Kidney (tissue), 14 donors: ENCODE results near the gene DBN1. TPM values are rescaled to one million over a fixed set of nuclear protein-coding genes. Genes with fewer than 3 reads are reported as not detected.

ENCODE experiments used
- DNase-seq, 5 donors: peaks; one replicate each; pipeline ENCODE4 v3.0.0-alpha.2; 2013 to 2020
- FAIRE-seq: peaks from 2 replicates; lab custom pipeline; 2012; peaks lifted over from hg19 to GRCh38; lab: Jason Lieb, UNC
- H3K27ac ChIP-seq, 2 donors: one replicate each; pipeline ENCODE4 v1.7.0; 2013; ENCODE audit warnings: low read depth in 2 of 2, low read length in 2 of 2, inconsistent platforms in 1 of 2
- H3K27me3 ChIP-seq: one replicate; pipeline ENCODE4 v1.7.1; 2013; ENCODE audit warnings: low read length, inconsistent platforms; ENCODE audit not compliant: control insufficient read depth, insufficient read depth
- H3K36me3 ChIP-seq, 3 donors: one replicate each; pipeline versions ENCODE4 v1.7.0 to v1.7.1; 2013; ENCODE audit warnings: low read length in 3 of 3, control low read depth in 1 of 3, inconsistent platforms in 1 of 3; ENCODE audit not compliant: insufficient read depth in 3 of 3, control insufficient read depth in 2 of 3
- H3K4me1 ChIP-seq, 3 donors: one replicate each; pipeline versions ENCODE4 v1.7.0 to v1.7.1; 2013; ENCODE audit warnings: low read length in 3 of 3, inconsistent platforms in 1 of 3, low read depth in 1 of 3; ENCODE audit not compliant: control insufficient read depth in 2 of 3, insufficient read depth in 2 of 3
- H3K4me3 ChIP-seq, 3 donors: one replicate each; pipeline versions ENCODE4 v1.7.0 to v1.8.1; 2013; ENCODE audit warnings: low read length in 3 of 3, control low read depth in 1 of 3, inconsistent platforms in 1 of 3
- H3K9ac ChIP-seq, 3 donors: one replicate each; pipeline versions ENCODE4 v1.7.0 to v1.7.1; 2013; ENCODE audit warnings: low read length in 3 of 3, control low read depth in 1 of 3, inconsistent platforms in 1 of 3
- H3K9me3 ChIP-seq, 3 donors: one replicate each; pipeline versions ENCODE4 v1.7.0 to v1.7.1; 2013; ENCODE audit warnings: low read length in 3 of 3, control low read depth in 1 of 3, inconsistent platforms in 1 of 3; ENCODE audit not compliant: control insufficient read depth in 2 of 3, insufficient read depth in 1 of 3
- CTCF ChIP-seq: IDR thresholded peaks from 3 replicates; pipeline ENCODE4 v1.5.1; 2012; ENCODE audit warnings: mild to moderate bottlenecking, moderate library complexity, borderline replicate concordance; ENCODE audit not compliant: insufficient read depth; ENCODE audit errors: extremely low read depth
- intact Hi-C: fragments of 100-400 bp; cut with DNase I; formaldehyde crosslinking; loops from one replicate; pipeline ENCODE4 v1.11.1; 2022
- polyA plus RNA-seq: library from polyadenylated mRNA; stranded (reverse); fragments of 350-450 nt; fragmentation: Illumina TruSeq; extraction: RNeasy Lipid Tissue Mini Kit (QIAGEN cat#74804); gene quantifications from one replicate; pipeline ENCODE4 v1.2.3, GENCODE V29; 2014; ENCODE audit warnings: low read depth, low replicate concordance; ENCODE audit not compliant: insufficient read depth
- total RNA-seq: library from RNA; stranded (reverse); fragmentation: NEBNext Ultra II Directional; extraction: Animal tissue kit (Norgen Biotek cat#: 25700); gene quantifications from one replicate; pipeline ENCODE4 v1.2.1, GENCODE V29; 2021
- donor health status: control.
- donor health status: control.
- donor health status: control.
- donor health status: control.
- donor health status: control.
- donor health status: DM: yes; HTN: yes; CAD: no.
- donor health status: Normal renal cell carcinoma (clear cell type).

DBN1 gene
- total and polyA plus RNA-seq, 2 donors from 2014 or later, result 56.5 to 64.2 TPM

DNA sequence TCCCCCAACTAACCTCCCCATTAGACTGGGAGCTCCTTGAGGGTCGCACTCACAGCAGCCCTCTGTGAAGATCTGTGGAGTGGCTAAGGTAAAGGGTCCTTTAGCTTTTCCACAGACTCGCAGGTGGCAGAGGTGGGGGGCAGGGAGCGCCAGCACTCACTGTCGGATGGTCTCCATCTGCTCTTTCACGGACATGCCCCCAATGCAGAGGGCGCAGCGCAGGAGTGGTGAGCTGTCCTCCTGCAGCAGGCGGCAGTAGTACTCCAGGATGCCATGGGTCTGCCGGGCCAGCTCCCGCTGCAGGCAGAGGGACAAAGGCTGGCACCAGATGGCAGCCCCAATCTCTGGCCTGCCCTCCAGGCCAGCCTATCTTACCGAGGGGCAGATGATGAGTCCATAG, 41.1 kb upstream of the DBN1 start:
- TF ChIP-seq CTCF, result no peak
- Histone ChIP-seq H3K4me3 (no peak overlapping the region), H3K4me1 (peaks cover 0 to 15% (median 6%) of the 10 kb centered on the region in 3 donors), H3K27me3 (no peaks in the 10 kb centered on the region), H3K9me3 (no peaks in the 10 kb centered on the region), H3K27ac (no peak overlapping the region), H3K36me3 (peaks cover 8 to 24% (median 19%) of the 10 kb centered on the region in 3 donors), H3K9ac (no peak overlapping the region)
- DNase-seq (no peak), FAIRE-seq (no peak)
- intact Hi-C loops, result no loop called here

DNA sequence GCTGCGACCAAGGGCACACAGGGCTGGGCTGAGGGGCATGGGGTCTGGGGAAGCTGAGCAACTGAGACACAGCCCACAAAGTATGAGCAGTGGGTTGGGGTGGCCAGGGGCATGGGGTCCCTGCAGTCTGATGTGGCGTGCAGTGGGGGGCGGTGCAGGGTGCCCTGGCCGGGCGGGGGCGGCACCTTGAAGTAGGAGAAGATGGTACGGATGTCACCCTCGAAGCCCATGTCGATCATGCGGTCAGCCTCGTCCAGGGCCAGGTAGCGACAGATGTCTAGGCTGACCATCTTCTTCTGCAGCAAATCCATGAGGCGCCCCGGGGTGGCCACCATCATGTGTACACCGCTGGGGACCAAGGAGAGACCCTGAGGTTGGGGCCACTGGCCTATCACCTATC, 40.1 kb upstream of the DBN1 start:
- DNase-seq (peak in 1 of 5 donors; percentile 74), FAIRE-seq (no peak)
- peaks cover 0 to 11% (median 6%) of the 10 kb centered on the region in 3 donors for H3K4me1 ChIP-seq
- peaks cover 8 to 24% (median 17%) of the 10 kb centered on the region in 3 donors for H3K36me3 ChIP-seq
- H3K27ac ChIP-seq, result no peak overlapping the region
- H3K27me3 ChIP-seq, result no peaks in the 10 kb centered on the region
- intact Hi-C loops, result no loop called here
- H3K9ac ChIP-seq, result no peak overlapping the region
- TF ChIP-seq CTCF, result no peak
- H3K9me3 ChIP-seq, result no peaks in the 10 kb centered on the region
- no peak overlapping the region for H3K4me3 ChIP-seq

DNA sequence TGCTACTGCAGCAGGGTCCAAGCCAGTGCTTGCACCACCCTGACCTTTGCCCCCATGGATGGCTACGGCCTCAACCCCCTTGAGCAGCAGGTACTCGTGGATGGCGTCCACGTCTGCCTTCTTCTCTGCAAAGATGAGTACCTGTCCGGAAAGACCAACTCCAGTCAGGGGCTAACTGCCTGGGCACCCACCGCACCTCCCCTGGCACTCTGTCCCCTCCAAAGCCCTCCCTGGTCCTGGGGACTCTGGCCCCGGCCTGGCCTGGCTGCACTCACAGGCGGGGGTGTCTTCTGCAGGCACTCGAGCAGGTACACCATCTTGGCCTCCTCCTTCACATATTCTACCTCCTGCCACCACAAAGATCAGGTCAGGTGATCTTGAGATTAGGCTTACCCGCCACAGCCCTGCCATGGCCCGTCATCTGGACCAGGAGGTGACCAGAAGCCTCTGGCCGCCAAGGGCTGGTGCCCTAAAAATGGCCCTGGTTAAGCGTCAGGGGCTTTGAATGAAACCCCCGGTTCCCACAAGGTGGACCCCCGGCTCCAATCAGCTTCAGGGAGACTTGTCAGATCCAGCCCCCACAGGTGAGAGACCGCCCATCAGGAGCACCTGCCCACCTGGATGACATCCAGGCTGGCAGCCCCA, 39.4 kb upstream of the DBN1 start:
- Histone ChIP-seq H3K36me3 (peaks cover 8 to 24% (median 17%) of the 10 kb centered on the region in 3 donors), H3K27ac (no peak overlapping the region), H3K4me3 (no peak overlapping the region), H3K4me1 (peaks cover 0 to 11% (median 6%) of the 10 kb centered on the region in 3 donors), H3K27me3 (no peaks in the 10 kb centered on the region), H3K9ac (no peak overlapping the region), H3K9me3 (no peaks in the 10 kb centered on the region)
- peak in 1 of 5 donors; percentile 34 for DNase-seq
- FAIRE-seq, result no peak
- TF ChIP-seq CTCF, result no peak
- intact Hi-C loops, result no loop called here
